NCI-H146 treated with DMSO at 0.1 percent for 48 hours (cell line): ENCODE measurements around the gene ACOX2.
A peak's percentile ranks its signal among the peaks of the same experiment; 100 is the strongest.

ENCODE experiments used
- DNase-seq: peaks from one replicate; lab custom pipeline; 2025; ENCODE audit not compliant: unreplicated experiment; lab: John Stamatoyannopoulos, UW

ACOX2 gene

GRCh38 chr3:58536501-58537411 lies at the start of gene ACOX2:
ACOX2 (minus strand) TSS chr3:58537190; CDS start chr3:58535106, 2,084 bp downstream.
- DNase-seq: no peak

GRCh38 chr3:58585994-58586393 lies 49.0 kb upstream of the ACOX2 start:
- no peak for DNase-seq

GRCh38 chr3:58585005-58585786 lies 48.2 kb upstream of the ACOX2 start:
- peak; percentile 39 for DNase-seq

- DNase-seq: no peak
Measured at GRCh38 chr3:58584690-58585004, 47.7 kb upstream of the ACOX2 start.

GRCh38 chr3:58581328-58582091 lies 44.5 kb upstream of the ACOX2 start:
- DNase-seq: no peak

GRCh38 chr3:58580826-58581327 lies 43.9 kb upstream of the ACOX2 start:
- DNase-seq: no peak

GRCh38 chr3:58578873-58579272 lies 41.9 kb upstream of the ACOX2 start:
- DNase-seq: no peak

- no peak for DNase-seq
Measured at GRCh38 chr3:58577269-58577821, 40.4 kb upstream of the ACOX2 start, which contains the start of gene FAM107A. FAM107A (minus strand) TSS chr3:58577391; CDS start chr3:58569860, 7,531 bp downstream.

GRCh38 chr3:58576716-58577115 lies 39.7 kb upstream of the ACOX2 start:
- DNase-seq: no peak

GRCh38 chr3:58575971-58576652 lies 39.1 kb upstream of the ACOX2 start:
- DNase-seq: no peak

- DNase-seq: no peak
Measured at GRCh38 chr3:58574682-58575081, 37.7 kb upstream of the ACOX2 start.

GRCh38 chr3:58574106-58574505 lies 37.1 kb upstream of the ACOX2 start:
- no peak for DNase-seq

- DNase-seq: no peak
Measured at GRCh38 chr3:58573640-58574039, 36.6 kb upstream of the ACOX2 start.

- DNase-seq: no peak
Measured at GRCh38 chr3:58572634-58573230, 35.7 kb upstream of the ACOX2 start.

- no peak for DNase-seq
Measured at GRCh38 chr3:58572013-58572633, 35.1 kb upstream of the ACOX2 start.

GRCh38 chr3:58570851-58571250 lies 33.9 kb upstream of the ACOX2 start:
- no peak for DNase-seq

GRCh38 chr3:58569287-58570001 lies 32.5 kb upstream of the ACOX2 start:
- DNase-seq: no peak

- DNase-seq: peak; percentile 27
Measured at GRCh38 chr3:58568572-58569286, 31.7 kb upstream of the ACOX2 start.
